Cardiac muscle cell (in vitro differentiated cells and primary cell): Measurements from ENCODE around the gene FAM169A. TPM values are rescaled to one million over a fixed set of nuclear protein-coding genes. Genes with fewer than 3 reads are reported as not detected.

Source experiments
- DNase-seq, 2 donors: peaks; one replicate each; pipeline versions ENCODE4 v3.0.0 to v3.0.0-alpha.2; 2010 to 2017; ENCODE audit warnings: low read depth in 1 of 2, low spot score in 1 of 2
- H3K27ac ChIP-seq: fragments of 200-600 bp; sonication (generic); 2 replicates; pipeline ENCODE4 v1.5.1; 2016
- H3K27me3 ChIP-seq: fragments of 200-600 bp; sonication (generic); 2 replicates; pipeline ENCODE4 v1.6.0; 2016; ENCODE audit warnings: control low read depth
- H3K36me3 ChIP-seq: fragments of 200-600 bp; sonication (generic); 2 replicates; pipeline ENCODE4 v1.5.1; 2016; ENCODE audit warnings: control low read depth
- H3K4me1 ChIP-seq: fragments of 200-600 bp; sonication (generic); 2 replicates; pipeline ENCODE4 v1.8.1; 2017; ENCODE audit warnings: low read depth, mild to moderate bottlenecking, mixed run types
- H3K4me3 ChIP-seq: fragments of 200-600 bp; sonication (generic); 2 replicates; pipeline ENCODE4 v1.5.1; 2016; ENCODE audit warnings: mild to moderate bottlenecking
- H3K9me3 ChIP-seq: fragments of 200-600 bp; sonication (generic); 2 replicates; pipeline ENCODE4 v1.5.1; 2017; ENCODE audit warnings: low read depth, mild to moderate bottlenecking, control low read depth
- CTCF ChIP-seq: IDR thresholded peaks from 2 replicates; pipeline ENCODE4 v1.5.1; 2012; ENCODE audit warnings: low read depth, mild to moderate bottlenecking, low read length
- polyA plus RNA-seq: library from polyadenylated mRNA; unstranded; fragments of >200 nt; fragmentation: Nextera tagmentation; extraction: Ambion mirVana; gene quantifications from 2 replicates; pipeline ENCODE4 v1.2.1, GENCODE V29; 2016
- total RNA-seq: library from RNA; depleted of rRNA; stranded (reverse); fragments of >200 nt; gene quantifications from 2 replicates; pipeline ENCODE4 v1.2.3, GENCODE V29; 2016

Gene FAM169A
- total and polyA plus RNA-seq, 2 experiments from 2014 or later, result 6.1 to 28.7 TPM

GRCh38 chr5:74897049-74897448, 30.9 kb upstream of the FAM169A start:
- Histone ChIP-seq H3K36me3 (no peaks in the 10 kb centered on the region), H3K4me1 (no peaks in the 10 kb centered on the region), H3K27ac (no peak overlapping the region), H3K9me3 (no peaks in the 10 kb centered on the region), H3K4me3 (no peak overlapping the region), H3K27me3 (no peaks in the 10 kb centered on the region)
- no peak for TF ChIP-seq CTCF
- no peak for DNase-seq

GRCh38 chr5:74895906-74896305, 29.7 kb upstream of the FAM169A start:
- H3K4me1 ChIP-seq, result no peaks in the 10 kb centered on the region
- DNase-seq, result peak in 1 of 2 donors; percentile 85
- H3K36me3 ChIP-seq, result no peaks in the 10 kb centered on the region
- TF ChIP-seq CTCF, result no peak
- H3K27me3 ChIP-seq, result no peaks in the 10 kb centered on the region
- no peak overlapping the region for H3K27ac ChIP-seq
- no peaks in the 10 kb centered on the region for H3K9me3 ChIP-seq
- no peak overlapping the region for H3K4me3 ChIP-seq

- Histone ChIP-seq H3K27ac (no peak overlapping the region), H3K9me3 (no peaks in the 10 kb centered on the region), H3K4me3 (no peak overlapping the region), H3K27me3 (no peaks in the 10 kb centered on the region), H3K4me1 (no peaks in the 10 kb centered on the region), H3K36me3 (no peaks in the 10 kb centered on the region)
- DNase-seq, result no peak
- no peak for TF ChIP-seq CTCF
Measured at GRCh38 chr5:74894351-74894750, 28.2 kb upstream of the FAM169A start.

- Histone ChIP-seq H3K4me1 (no peaks in the 10 kb centered on the region), H3K36me3 (no peaks in the 10 kb centered on the region), H3K4me3 (no peak overlapping the region), H3K27ac (no peak overlapping the region), H3K9me3 (no peaks in the 10 kb centered on the region), H3K27me3 (no peaks in the 10 kb centered on the region)
- TF ChIP-seq CTCF, result no peak
- DNase-seq, result no peak
Measured at GRCh38 chr5:74892921-74893320, 26.7 kb upstream of the FAM169A start.

- no peaks in the 10 kb centered on the region for H3K4me1 ChIP-seq
- no peak overlapping the region for H3K27ac ChIP-seq
- no peaks in the 10 kb centered on the region for H3K9me3 ChIP-seq
- DNase-seq, result no peak
- H3K27me3 ChIP-seq, result no peaks in the 10 kb centered on the region
- TF ChIP-seq CTCF, result no peak
- no peaks in the 10 kb centered on the region for H3K36me3 ChIP-seq
- H3K4me3 ChIP-seq, result no peak overlapping the region
Measured at GRCh38 chr5:74889523-74890105, 23.4 kb upstream of the FAM169A start.
